ENCODE measurements around the gene ACAD10.

DNA sequence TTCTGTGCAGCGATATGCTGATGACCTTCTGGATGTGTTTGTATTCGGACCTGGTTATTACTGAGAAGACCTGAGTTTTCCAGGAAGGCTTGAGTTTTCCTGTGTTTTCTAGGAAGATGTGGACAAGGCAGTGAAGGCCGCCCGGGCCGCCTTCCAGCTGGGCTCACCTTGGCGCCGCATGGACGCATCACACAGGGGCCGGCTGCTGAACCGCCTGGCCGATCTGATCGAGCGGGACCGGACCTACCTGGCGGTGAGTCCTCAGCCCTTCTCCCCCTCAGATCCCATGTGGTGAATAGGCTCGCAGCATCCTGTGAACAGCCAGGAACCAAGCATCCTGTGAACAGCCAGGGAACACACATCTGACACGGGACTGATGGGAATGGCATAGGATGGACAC lies 97.2 kb downstream of the ACAD10 start:
- TF ChIP-seq, protein P1, sequence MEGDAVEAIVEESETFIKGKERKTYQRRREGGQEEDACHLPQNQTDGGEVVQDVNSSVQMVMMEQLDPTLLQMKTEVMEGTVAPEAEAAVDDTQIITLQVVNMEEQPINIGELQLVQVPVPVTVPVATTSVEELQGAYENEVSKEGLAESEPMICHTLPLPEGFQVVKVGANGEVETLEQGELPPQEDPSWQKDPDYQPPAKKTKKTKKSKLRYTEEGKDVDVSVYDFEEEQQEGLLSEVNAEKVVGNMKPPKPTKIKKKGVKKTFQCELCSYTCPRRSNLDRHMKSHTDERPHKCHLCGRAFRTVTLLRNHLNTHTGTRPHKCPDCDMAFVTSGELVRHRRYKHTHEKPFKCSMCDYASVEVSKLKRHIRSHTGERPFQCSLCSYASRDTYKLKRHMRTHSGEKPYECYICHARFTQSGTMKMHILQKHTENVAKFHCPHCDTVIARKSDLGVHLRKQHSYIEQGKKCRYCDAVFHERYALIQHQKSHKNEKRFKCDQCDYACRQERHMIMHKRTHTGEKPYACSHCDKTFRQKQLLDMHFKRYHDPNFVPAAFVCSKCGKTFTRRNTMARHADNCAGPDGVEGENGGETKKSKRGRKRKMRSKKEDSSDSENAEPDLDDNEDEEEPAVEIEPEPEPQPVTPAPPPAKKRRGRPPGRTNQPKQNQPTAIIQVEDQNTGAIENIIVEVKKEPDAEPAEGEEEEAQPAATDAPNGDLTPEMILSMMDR (conservative IDR thresholded peaks at IDR 0.05; ENCODE audit: low read length) = no peak
- no peak for TF ChIP-seq EZH2phosphoT487 (IDR thresholded peaks at IDR 0.05; ENCODE audit: borderline replicate concordance, low read depth, low read length)
